Testis (tissue), 3 donors: ENCODE measurements around the gene HSF2. TPM values are rescaled to one million over a fixed set of nuclear protein-coding genes. Genes with fewer than 3 reads are reported as not detected.

Experiments
- polyA plus RNA-seq: library from polyadenylated mRNA; stranded (reverse); fragments of 350-450 nt; fragmentation: Illumina TruSeq; extraction: RNeasy Lipid Tissue Mini Kit (QIAGEN cat#74804); gene quantifications from one replicate; pipeline ENCODE4 v1.2.3, GENCODE V29; 2014; ENCODE audit warnings: low read depth, low replicate concordance; ENCODE audit not compliant: insufficient read depth
- small RNA-seq, 2 donors: library from RNA; depleted of rRNA; stranded (forward); fragments of <200 nt; gene quantifications; one replicate each; pipeline ENCODE3, GENCODE V24; 2016
- total RNA-seq, 2 donors: library from RNA; depleted of rRNA; stranded (reverse); fragments of >200 nt; gene quantifications; one replicate each; pipeline ENCODE4 v1.2.3, GENCODE V29; 2016

Gene HSF2
- total and polyA plus RNA-seq, 3 donors from 2014 or later: 45.1 to 96.2 (median 96.1) TPM

Small RNAs within 50 kb of the gene (small RNA-seq; reads per million reads assigned to genes)
- gene Z99129.1: 0 reads per million in 2 donors

Other genes with a start within 250 kb of the HSF2 start
- 100 to 1,000 TPM; 114 to 142 TPM for gene SERINC1, start 72.2 kb downstream of the HSF2 start, total RNA-seq
- 83.8 TPM for gene SERINC1, start 72.2 kb downstream of the HSF2 start, polyA plus RNA-seq
- gene PKIB, start 210.8 kb downstream of the HSF2 start, total RNA-seq: 1 to 10 TPM; 1.4 to 3.3 TPM
- gene PKIB, start 210.8 kb downstream of the HSF2 start, polyA plus RNA-seq: 5.0 TPM